ENCODE data around the gene ADD3. TPM values are rescaled to one million over a fixed set of nuclear protein-coding genes. Genes with fewer than 3 reads are reported as not detected.

The ADD3 gene
- total RNA-seq, 3 donors from 2014 or later (not counting 1 experiment from before 2014, with no cell fraction given): 341 to 437 (median 344) TPM

- no peaks in the 10 kb centered on the region for H3K27me3 ChIP-seq (ENCODE audit: control insufficient read depth, insufficient read depth, low read length)
- ATAC-seq (no peak), DNase-seq (no peak)
- no peak for TF ChIP-seq CTCF (IDR thresholded peaks at IDR 0.05)
- H3K4me1 ChIP-seq (ENCODE audit: control insufficient read depth, insufficient read depth, low read length): no peaks in the 10 kb centered on the region
- no peaks in the 10 kb centered on the region for H3K9me3 ChIP-seq (ENCODE audit: control insufficient read depth, insufficient read depth, low read length)
- no peaks in the 10 kb centered on the region for H3K9me3 Mint-ChIP-seq
- intact Hi-C loops (cut with micrococcal nuclease): loop anchor here (10.0 kb wide), 1 partner anchor 302 kb away; no protein-coding TSS in a partner anchor
- 100% methylated on average over 1 of the region's 2 CpGs for WGBS (ENCODE audit: insufficient coverage)
- no peak overlapping the region for H3K27ac ChIP-seq (ENCODE audit: low read length)
- H3K4me1 Mint-ChIP-seq: no peaks in the 10 kb centered on the region
- no peaks in the 10 kb centered on the region for H3K36me3 Mint-ChIP-seq
- peaks cover 0 to 3% of the 10 kb centered on the region in 2 donors for H3K27me3 Mint-ChIP-seq (ENCODE audit: low read depth in 2 of 2)
- no peak overlapping the region for H3K4me3 ChIP-seq (ENCODE audit: low read length)
- no peaks in the 10 kb centered on the region for H3K36me3 ChIP-seq (ENCODE audit: control insufficient read depth, insufficient read depth, low read length)
- no peak overlapping the region for H3K27ac Mint-ChIP-seq
- H3K4me3 Mint-ChIP-seq: no peak overlapping the region
These were observed 35.3 kb upstream of the ADD3 start for GRCh38 chr10:109972372-109973001.

- Histone ChIP-seq H3K27me3 (ENCODE audit: control insufficient read depth, insufficient read depth, low read length) (no peaks in the 10 kb centered on the region), H3K4me1 (ENCODE audit: control insufficient read depth, insufficient read depth, low read length) (no peaks in the 10 kb centered on the region), H3K27ac (ENCODE audit: low read length) (no peak overlapping the region), H3K36me3 (ENCODE audit: control insufficient read depth, insufficient read depth, low read length) (no peaks in the 10 kb centered on the region), H3K4me3 (ENCODE audit: low read length) (no peak overlapping the region), H3K9me3 (ENCODE audit: control insufficient read depth, insufficient read depth, low read length) (no peaks in the 10 kb centered on the region)
- no peaks in the 10 kb centered on the region for H3K36me3 Mint-ChIP-seq
- intact Hi-C loops (cut with micrococcal nuclease): loop anchor here (10.0 kb wide), 1 partner anchor 301 kb away; no protein-coding TSS in a partner anchor
- DNase-seq (no peak), ATAC-seq (no peak)
- H3K9me3 Mint-ChIP-seq: no peaks in the 10 kb centered on the region
- 82% methylated on average over 3 of the region's 3 CpGs for WGBS (ENCODE audit: insufficient coverage)
- H3K27ac Mint-ChIP-seq: no peak overlapping the region
- no peak for TF ChIP-seq CTCF (IDR thresholded peaks at IDR 0.05)
- H3K4me3 Mint-ChIP-seq: no peak overlapping the region
- no peaks in the 10 kb centered on the region for H3K4me1 Mint-ChIP-seq
- H3K27me3 Mint-ChIP-seq (ENCODE audit: low read depth in 2 of 2): peaks cover 0 to 3% of the 10 kb centered on the region in 2 donors
These were observed 34.4 kb upstream of the ADD3 start for GRCh38 chr10:109973326-109973829.

- no peaks in the 10 kb centered on the region for H3K4me1 ChIP-seq (ENCODE audit: control insufficient read depth, insufficient read depth, low read length)
- no peaks in the 10 kb centered on the region for H3K9me3 Mint-ChIP-seq
- ATAC-seq (no peak), DNase-seq (no peak)
- TF ChIP-seq CTCF (IDR thresholded peaks at IDR 0.05): no peak
- H3K27me3 ChIP-seq (ENCODE audit: control insufficient read depth, insufficient read depth, low read length): no peaks in the 10 kb centered on the region
- WGBS (ENCODE audit: insufficient coverage): 86% methylated on average over 7 of the region's 9 CpGs
- no peak overlapping the region for H3K4me3 Mint-ChIP-seq
- H3K27ac ChIP-seq (ENCODE audit: low read length): no peak overlapping the region
- H3K36me3 ChIP-seq (ENCODE audit: control insufficient read depth, insufficient read depth, low read length): no peaks in the 10 kb centered on the region
- H3K4me3 ChIP-seq (ENCODE audit: low read length): no peak overlapping the region
- intact Hi-C loops (cut with micrococcal nuclease): loop anchor here (10.0 kb wide), 1 partner anchor 300 kb away; no protein-coding TSS in a partner anchor
- no peak overlapping the region for H3K27ac Mint-ChIP-seq
- H3K9me3 ChIP-seq (ENCODE audit: control insufficient read depth, insufficient read depth, low read length): no peaks in the 10 kb centered on the region
- H3K36me3 Mint-ChIP-seq: no peaks in the 10 kb centered on the region
- no peaks in the 10 kb centered on the region for H3K4me1 Mint-ChIP-seq
- H3K27me3 Mint-ChIP-seq (ENCODE audit: low read depth in 2 of 2): no peaks in the 10 kb centered on the region
These were observed 33.1 kb upstream of the ADD3 start for GRCh38 chr10:109974504-109975191.

Data from natural killer cell (primary cell).